Medulla oblongata (tissue), 1 donor: ENCODE data around the gene LCOR.
"Not testable (repeated sequence)": the region's sequence is repeated elsewhere in the genome, so short reads cannot be mapped to it uniquely, and the experiment has no call there.

Experiments
- DNase-seq: peaks from one replicate; pipeline ENCODE4 v3.0.0-alpha.2; 2015; ENCODE audit errors: extremely low spot score

Gene LCOR

DNA sequence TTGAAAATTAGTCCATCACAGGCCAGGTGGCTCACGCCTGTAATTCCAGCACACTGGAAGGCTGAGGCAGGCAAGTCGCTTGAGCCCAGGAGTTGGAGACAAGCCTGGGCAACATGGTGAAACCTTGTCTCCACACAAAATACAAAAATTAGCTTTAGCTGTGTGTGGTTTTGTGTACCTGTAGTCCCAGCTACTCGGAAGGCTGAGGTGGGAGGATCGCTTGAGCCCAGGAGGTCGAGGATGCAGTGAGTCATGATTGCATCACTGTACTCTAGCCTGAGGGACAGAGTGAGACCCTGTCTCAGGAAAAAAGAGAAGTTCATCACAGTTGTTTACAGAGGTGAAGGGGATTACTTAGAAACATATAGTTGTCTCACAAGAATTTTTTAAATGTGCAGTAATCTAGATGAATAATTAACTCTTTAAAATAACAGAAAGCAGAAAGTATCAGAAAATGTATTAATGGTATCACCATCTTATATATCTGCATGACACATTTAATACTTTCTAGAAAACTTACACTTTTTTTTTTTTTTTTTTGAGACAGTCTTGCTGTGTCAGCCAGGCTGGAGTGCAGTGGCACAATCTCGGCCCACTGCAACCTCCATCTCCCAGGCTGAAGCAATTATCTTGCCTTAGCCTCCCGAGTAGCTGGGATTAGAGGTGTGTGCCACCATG, 8.9 kb downstream of the LCOR start:
- no peak for DNase-seq

DNA sequence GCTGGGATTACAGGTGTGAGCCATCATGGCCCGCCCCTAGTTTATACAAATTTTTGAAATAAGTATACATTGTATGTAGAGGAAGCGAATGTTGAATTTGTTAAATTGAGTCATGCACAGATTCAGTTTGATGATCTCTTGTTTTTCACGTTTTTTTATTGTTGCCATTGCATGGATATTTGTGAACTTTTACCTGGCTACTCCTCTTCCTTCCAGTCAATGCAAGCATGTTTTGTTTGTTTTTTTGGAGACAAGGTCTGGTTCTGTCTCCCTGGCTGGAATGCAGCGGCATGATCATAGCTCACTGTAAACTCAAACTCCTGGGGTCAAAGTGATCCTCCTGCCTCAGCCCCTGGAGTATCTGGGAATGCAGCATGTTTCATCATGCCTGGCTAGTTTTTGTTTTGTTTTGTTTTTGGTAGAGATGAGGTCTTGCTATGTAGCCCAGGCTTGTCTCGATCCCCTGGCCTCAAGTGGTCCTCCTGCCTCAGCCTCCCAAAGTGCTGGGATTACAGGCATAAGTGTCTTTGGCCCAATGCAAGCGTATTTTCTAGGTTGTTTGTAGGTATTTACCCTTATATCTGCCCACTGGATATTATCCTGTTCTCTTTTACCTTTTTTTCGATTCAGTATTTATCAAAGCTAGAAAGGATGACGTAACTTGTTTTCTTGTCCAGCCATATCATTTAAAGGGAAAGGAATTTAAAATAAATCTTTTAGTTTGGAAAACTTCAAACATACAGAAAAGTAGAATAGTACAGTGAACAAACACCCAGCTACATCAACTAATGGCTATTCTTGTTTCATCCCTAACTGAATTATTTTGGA, 11.0 kb downstream of the LCOR start:
- DNase-seq: no peak

DNA sequence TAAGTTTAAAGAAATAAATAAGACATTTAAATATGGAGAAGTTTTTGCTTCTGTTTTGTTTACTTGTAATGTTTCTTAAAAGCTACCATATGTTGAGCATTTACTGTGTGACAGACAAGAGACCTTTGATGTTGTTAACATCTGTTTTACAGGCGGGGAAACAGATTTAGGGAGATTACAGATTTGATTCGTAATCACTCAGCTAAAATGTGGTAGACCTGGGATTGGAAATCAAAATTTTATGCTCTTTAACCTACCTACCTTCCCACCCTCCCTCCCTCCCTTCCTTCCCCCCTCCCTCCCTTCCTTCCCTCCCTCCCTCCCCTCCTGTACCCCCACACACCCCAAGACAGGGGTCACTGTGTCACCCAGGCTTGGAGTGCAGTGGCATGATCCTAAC, 11.7 kb downstream of the LCOR start:
- no peak for DNase-seq

DNA sequence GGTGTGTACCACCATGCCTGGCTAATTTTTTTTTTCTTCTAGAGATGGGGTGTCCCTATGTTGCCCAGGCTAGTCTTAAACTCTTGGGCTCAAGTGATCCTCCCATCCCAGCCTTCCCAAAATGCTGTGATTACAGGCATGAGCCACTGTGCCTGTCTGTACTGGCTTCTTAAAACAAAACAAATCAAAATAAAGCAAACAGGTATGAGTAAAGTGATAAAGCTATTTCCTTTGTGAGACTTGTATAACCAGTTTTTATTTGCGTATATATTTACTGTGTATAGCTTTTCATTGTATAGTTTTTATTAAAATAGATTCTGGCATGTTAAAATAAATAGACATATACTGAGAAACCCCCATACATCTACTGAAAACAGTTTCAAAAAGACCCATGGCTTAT, 14.3 kb downstream of the LCOR start:
- DNase-seq: no peak

DNA sequence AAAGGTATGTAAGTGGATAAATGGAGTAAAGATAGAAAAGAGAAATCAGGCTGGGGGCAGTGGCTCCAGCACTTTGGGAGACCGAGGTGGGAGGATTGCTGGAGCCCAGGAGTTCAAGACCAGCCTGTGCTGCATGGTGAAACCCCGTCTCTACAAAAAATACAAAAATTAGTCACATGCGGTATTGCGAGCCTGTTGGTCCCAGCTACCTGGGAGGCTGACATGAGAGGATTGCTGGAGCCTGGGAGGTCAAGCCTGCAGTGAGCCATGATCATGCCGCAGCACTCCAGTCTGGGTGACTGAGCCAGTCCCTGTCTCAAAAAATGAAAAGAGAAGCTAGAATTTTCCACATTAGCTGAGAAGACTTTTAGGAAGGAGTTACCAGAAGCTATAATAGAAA, 14.8 kb downstream of the LCOR start:
- no peak for DNase-seq

DNA sequence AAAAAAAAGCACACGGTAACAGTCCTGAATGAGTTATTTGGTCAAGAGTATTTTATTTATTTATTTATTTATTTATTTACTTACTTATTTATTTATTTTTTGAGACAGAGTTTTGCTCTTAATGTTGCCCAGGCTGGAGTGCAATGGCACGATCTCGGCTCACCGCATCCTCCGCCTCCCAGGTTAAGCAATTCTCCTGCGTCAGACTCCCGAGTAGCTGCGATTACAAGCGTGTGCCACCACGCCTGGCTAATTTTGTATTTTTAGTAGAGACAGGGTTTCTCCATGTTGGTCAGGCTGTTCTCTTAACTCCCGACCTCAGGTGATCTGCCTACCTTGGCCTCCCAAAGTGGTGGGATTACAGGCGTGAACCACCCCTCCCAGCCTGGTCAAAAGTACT, 15.3 kb downstream of the LCOR start:
- not testable (repeated sequence) for DNase-seq

DNA sequence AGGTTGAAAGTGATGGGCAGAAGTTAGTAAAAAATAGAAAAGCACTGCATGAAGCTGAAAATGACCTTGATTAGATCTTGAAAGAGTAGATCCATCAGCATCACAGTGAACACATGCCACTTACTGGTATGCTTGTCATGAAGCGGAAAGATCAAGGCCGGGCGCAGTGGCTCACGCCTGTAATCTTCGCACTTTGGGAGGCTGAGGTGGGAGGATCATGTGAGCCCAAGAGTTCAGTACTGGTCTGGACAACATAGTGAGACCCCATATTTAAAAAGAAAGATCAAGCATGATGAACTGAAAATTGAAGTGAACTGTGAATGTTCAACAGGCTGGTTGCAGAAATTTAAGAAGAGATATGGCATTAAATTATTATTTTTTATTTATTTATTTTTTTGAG, 18.0 kb downstream of the LCOR start:
- no peak for DNase-seq

DNA sequence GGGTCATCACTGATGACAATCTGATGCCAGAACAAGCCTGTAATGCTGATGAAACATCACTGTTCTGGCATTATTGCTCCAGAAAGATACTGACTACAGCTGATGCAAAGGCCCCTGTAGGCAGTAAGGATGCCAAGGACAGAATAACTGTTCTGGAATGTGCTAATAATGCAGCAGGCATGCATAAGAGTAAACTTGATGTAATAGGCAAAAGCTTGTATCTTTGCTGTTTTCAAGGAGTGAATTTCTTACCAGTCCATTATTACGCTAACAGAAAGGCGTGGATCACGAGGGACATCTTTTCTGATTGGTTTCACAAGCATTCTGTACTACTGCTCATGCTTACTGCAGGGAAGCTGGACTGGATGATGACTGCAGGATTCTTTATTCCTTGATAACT, 18.7 kb downstream of the LCOR start:
- DNase-seq: no peak

DNA sequence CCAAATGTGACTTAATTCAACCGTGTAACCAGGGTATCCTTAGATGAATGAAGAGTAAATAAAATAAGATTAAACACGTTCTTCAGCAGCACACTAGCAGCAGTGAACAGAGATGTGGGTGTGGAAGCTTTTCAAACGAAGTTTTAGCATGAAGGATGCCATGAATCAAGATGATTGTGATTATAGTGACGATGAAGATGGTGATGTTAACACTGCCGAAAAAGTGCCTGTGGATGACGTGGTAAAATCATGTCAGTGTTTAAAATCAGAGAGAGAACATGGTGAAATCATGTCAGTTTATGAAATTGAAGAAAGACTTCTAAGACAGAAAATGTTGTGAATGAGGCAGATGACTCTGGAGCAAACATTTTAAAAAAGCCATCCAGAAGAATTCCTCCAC, 19.2 kb downstream of the LCOR start:
- no peak for DNase-seq

DNA sequence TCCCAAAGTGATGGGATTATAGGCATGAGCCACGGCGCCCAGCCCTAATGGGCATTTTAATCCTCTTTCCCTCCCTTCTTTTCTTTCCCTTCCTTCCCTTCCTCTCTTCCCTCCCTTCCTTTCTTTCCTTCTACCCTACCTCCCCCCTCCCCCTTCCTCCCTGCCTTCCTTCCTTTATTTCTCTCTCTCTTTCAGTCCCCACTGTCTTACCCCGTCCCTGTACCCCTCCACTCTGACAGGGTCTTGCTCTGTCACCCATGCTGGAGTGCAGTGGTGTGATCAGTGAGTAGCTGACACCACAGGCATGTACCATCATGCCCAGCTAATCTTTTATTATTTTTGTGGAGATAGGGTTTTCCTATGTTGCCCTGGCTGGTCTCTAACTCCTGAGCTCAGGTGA, 24.2 kb downstream of the LCOR start:
- DNase-seq: no peak

DNA sequence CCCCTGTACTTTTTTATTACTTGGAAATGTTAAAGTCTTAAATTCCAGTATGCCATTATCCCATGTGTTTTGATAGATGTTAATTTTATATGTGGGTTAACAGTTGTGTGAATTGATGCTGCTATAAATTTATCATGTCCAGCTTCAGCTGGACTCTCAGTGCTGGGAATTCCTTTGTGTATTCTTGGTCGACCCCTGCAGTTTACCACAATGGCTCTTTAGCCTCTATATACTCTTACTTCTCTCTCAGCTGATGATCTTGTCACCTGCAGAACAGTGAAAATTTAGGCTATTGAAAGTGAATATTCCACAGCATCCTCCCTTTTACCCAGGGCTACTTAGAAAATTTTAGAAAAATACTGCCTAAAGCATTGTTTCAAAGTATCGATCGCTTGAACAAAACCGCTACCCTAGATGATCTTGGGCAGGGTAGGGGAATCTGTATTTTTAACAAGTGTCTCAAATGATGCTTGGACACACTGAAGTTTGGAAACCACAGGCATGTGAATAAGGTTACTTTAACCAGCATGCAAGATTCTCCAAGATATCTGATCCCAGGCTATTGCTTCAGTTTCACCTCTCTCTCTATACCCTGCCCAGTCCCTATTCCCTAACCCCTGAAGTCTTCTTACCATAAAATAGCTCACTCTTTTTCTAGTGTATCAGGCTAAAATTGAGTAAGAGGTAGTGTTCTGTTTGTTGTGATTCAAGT, 25.4 kb downstream of the LCOR start:
- no peak for DNase-seq

DNA sequence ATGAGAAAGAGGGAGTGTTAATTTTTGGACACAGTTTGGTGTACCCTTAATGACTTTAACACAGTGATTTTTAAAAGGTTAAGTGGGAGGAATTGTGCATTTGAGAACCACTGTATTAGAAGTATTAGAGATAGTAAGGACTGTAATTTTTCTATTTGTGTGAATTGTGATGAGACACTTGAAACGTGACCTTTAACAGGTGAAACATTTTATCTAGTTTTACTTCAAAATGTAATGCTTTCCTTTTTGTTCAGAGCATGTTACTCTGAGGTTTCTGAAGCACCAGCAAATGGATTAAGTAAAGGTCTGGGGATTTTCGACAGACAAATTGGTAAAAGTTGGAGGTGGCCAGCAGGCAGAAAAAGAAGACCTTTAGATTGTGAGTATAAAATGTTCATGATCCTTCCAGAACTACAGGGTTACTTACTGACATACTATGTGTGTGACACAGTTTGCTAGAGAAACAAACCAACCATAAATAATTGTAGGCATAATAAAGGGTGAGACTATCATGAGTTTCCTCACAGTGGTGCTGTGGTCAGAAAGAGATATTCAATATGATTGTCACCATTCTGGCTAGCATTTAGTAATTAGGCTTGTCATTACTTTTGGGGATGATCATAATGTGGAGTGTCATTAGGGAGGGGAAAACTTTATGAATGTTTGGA, 26.1 kb downstream of the LCOR start:
- no peak for DNase-seq

DNA sequence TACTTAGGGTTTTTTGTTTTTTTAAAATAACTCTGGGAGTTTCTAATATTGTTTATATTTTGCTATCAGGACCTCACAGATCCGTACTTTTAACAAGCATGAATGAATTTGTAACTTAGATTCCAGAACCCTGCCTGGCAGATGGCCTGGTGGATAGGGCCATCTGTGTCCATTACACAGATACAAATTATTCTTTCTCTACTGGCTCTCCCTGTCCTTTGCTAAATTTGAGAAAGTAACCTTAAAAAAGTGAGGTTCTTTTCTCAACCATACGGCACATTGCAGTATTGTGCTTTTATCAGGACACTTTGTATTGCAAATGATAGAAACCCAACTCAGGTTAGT, 26.6 kb downstream of the LCOR start:
- no peak for DNase-seq

DNA sequence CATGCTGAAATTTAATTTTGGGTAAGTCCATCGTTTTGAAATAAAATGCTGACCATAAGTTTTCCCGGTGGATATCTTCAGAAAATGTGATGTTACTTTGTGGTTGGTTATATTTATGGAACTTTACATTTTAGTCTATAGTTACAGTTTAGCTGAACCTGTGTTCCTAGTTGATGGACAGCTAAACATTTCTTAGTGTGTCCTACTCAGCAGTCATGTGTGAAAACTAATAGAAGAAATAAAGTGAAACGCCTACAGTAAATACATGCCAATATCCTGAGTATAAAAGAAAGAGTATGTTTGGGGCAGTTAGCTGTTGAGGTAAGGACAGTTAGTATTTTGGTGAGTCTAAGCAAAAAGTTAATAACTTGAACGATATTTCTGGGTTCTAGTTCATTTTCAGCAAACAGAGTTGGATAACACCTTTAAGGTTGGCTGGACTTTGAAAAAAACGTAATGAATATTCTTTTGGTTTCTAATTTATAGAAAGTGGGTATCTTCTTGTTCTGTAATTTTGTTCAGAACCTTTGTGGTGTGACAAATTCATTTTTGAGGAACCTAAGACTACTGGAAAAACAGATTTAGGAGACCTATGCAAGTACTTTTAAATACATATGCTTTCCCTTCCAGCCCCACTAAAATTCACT, 28.7 kb downstream of the LCOR start:
- no peak for DNase-seq

DNA sequence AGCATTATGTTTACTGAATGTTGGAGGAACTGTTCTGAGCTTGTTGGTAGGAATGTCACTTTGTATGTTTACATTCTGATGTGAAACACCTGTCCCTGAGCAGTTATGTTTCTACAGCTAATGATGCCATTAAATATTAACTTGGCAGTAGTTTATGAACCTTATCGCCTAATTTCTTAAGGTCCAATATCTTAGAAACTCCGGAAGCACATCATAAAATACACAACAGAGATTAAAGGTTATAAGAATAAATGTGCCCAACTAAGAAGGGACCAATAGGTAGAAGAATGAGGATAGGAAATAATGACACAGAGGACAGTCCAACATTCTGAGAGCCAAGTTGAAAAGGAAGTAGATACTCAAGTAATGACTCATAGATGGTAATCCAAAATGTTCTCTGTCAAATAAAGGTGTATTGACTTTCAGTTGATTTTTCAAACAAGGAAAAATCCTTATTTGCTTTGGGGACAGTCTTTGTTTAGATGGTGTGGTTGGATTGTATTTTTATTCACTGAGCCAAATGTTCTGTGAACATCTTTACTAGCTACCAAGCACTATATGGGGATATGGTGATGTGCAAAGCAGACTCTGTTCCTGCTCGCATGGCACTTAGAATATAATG, 31.9 kb downstream of the LCOR start:
- DNase-seq: no peak

DNA sequence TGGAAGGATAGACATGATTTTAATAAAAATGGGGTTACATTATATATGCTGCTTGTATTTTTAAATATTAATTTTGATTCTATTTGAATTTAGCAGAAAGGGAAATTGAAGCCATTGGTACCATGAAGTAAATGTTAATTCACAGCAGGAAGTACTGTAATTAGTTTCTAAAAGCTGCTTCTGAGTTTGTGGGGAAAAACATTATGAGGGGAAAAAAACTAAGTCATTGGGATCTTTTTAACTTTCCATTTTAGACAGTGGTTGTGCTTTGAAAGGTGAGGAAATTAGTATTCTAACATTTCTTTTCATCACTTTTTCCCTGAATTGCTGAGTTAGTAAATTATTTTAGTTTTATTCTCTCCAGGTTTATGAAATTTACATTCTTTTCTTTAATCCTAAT, 41.0 kb downstream of the LCOR start:
- DNase-seq: no peak

DNA sequence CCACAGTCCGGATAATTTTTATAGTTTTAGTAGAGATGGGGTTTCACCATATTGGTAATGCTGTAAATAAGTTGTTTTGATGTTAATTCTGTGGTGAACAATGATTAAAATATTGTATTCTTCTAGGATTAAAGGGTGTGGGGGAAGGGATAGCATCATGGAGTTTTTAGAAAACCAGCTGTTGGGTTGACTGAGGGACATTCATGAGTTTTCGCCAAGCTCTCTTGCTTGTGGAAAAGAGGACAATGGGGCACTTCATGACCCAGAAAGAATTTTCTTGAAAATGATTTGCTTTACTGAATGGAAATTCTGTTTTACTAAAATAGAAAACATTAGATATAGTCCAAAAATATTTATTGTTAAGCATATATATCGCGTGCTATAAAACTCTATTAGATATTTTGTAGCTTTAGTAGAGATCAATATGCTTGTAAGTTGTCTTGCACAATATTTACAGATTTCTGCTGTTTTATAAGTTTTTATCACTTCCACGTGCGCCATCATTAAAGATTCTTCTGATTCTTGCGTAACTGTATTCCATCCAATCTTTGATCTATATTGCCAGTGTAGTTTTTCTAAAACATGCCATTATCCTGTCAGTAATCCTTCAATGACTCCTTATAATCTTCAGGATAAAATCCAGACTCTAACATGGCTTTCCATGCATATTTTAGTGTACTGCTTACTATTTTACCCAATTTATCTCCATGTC, 41.8 kb downstream of the LCOR start:
- peak; percentile 84 for DNase-seq

DNA sequence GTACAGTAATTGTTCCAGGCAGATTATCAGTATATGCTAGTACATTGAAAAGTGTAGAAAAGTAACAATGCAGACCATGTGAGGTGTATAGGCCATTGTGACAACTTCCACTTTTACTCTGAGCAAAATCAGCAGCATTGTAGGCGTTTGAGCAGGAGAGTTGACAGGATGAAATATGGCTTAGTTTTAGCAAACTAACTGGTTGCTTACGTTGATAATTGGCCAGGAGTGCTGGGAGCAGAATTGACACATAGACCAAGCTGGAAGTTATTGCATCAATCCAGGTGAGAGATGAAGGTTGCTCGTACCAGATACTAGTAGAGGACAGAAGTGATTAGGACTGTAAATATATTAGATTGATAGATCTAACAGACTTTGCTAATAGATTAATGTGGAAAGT, 46.0 kb downstream of the LCOR start:
- peak; percentile 16 for DNase-seq

DNA sequence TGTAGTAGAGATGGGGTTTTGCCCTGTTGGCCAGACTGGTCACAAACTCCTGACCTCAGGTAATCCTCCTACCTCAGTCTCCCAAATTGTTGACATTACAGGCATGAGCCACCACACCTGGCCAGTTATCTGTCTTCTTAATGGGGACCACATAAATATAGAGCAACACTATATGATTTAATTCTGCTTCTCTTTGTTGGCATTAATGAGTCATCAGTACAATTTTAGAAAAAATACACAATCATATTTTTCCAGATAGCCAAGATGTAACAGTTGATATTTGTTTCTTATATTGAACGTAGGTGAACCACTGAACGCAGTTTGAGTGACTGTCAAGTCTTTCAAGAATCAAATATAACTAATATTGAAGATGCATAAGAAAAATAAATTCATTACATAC, 48.5 kb downstream of the LCOR start:
- DNase-seq: no peak

DNA sequence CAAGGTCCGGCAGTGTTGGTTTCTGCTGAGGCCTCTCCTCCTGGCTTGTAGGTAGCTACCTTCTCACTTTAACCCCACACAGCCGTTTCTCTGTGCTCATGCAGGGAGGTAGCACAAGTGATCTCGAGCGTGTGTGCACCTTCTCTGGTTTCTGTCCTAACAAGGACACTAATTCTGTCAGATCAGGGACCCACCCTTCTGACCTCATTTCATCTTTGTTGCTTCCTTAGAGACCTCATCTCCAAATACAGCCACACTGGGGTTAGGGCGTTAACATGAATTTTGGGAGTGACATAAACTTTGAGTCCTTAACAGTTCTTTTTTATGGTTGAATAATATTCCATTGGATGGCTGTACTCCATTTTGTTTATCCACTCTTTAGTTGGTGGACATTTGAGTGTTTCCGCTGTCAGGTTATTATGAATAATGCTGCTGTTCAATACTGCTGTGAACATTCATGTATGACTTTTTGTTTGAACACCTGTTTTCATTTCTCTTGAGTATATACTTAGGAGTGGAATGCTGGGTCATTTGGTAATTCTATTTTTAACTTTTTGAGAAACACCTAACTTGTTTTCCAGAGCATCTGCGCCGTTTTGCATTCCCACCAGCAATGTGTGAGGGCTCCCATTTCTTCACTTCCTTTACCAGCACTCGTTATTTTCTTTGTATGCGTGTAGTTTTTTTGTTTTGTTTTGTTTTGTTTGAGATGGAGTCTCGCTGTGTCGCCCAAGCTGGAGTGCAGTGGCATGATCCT, 57.5 kb downstream of the LCOR start:
- DNase-seq: no peak
